C4-2B (cell line): Measurements from ENCODE around the gene BRICD5.

Experiments used
- ZFX ChIP-seq: fragments of 450-650 bp; IDR thresholded peaks from 2 replicates; pipeline ENCODE4 v1.6.1; 2017
- TF ChIP-seq, protein P1 (sequence below): fragments of 450-650 bp; conservative IDR thresholded peaks from 2 replicates; pipeline ENCODE4 v1.5.1; 2017; ENCODE audit warnings: mild to moderate bottlenecking

DNA sequence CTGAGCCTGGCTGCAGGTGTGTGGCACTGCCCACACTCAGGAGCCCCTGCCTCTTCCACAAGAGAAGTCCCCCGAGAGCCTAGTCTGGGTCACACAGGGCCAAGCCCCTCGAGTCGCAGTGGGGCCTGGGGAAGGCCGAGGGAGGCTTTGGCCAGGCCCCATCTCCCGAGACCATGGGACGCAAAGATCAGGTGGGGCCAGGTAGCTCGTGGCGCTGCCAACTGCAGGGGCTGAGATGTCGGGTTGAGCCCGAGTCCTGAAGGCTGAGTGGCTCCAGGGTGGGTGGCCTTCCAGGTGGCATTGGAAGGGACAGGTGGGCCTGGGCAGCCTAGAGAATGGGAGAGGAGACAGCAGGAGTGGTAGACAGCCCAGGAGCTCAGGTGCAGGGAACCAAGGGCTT lies 48.8 kb downstream of the BRICD5 start:
- TF ChIP-seq, protein P1, sequence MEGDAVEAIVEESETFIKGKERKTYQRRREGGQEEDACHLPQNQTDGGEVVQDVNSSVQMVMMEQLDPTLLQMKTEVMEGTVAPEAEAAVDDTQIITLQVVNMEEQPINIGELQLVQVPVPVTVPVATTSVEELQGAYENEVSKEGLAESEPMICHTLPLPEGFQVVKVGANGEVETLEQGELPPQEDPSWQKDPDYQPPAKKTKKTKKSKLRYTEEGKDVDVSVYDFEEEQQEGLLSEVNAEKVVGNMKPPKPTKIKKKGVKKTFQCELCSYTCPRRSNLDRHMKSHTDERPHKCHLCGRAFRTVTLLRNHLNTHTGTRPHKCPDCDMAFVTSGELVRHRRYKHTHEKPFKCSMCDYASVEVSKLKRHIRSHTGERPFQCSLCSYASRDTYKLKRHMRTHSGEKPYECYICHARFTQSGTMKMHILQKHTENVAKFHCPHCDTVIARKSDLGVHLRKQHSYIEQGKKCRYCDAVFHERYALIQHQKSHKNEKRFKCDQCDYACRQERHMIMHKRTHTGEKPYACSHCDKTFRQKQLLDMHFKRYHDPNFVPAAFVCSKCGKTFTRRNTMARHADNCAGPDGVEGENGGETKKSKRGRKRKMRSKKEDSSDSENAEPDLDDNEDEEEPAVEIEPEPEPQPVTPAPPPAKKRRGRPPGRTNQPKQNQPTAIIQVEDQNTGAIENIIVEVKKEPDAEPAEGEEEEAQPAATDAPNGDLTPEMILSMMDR, result no peak
- TF ChIP-seq ZFX, result no peak
